Fibroblast of peridontal ligament (primary cell): ENCODE data around the gene ARSB.
A peak's percentile ranks its signal among the peaks of the same experiment; 100 is the strongest.
"Not testable (repeated sequence)": the region's sequence is repeated elsewhere in the genome, so short reads cannot be mapped to it uniquely, and the experiment has no call there.

ENCODE experiments used
- DNase-seq: peaks from one replicate; pipeline ENCODE4 v3.0.0-alpha.2; 2010; ENCODE audit errors: extremely low read depth

Gene ARSB

GRCh38 chr5:78953092-78953800 is 31.9 kb downstream of the ARSB start:
- peak; percentile 79 for DNase-seq

GRCh38 chr5:78930721-78931120 is 54.4 kb downstream of the ARSB start:
- DNase-seq = peak; percentile 81

GRCh38 chr5:78929833-78930232 is 55.3 kb downstream of the ARSB start:
- no peak for DNase-seq

- peak; percentile 29 for DNase-seq
These were observed 57.3 kb downstream of the ARSB start for GRCh38 chr5:78927657-78928282.

GRCh38 chr5:78926252-78926651 is 58.9 kb downstream of the ARSB start:
- peak; percentile 27 for DNase-seq

GRCh38 chr5:78925129-78925876 is 59.8 kb downstream of the ARSB start:
- no peak for DNase-seq

GRCh38 chr5:78923622-78923970 is 61.5 kb downstream of the ARSB start:
- DNase-seq = no peak

- no peak for DNase-seq
These were observed 62.1 kb downstream of the ARSB start for GRCh38 chr5:78922879-78923621.

GRCh38 chr5:78920604-78921003 is 64.5 kb downstream of the ARSB start:
- peak; percentile 79 for DNase-seq

- DNase-seq = no peak
These were observed 65.3 kb downstream of the ARSB start for GRCh38 chr5:78919796-78920195.

GRCh38 chr5:78916044-78916443 is 69.1 kb downstream of the ARSB start:
- no peak for DNase-seq

GRCh38 chr5:78915170-78915569 is 69.9 kb downstream of the ARSB start:
- no peak for DNase-seq

- no peak for DNase-seq
These were observed 72.3 kb downstream of the ARSB start for GRCh38 chr5:78912811-78913210.

GRCh38 chr5:78912085-78912771 is 72.9 kb downstream of the ARSB start:
- peak; percentile 48 for DNase-seq

- DNase-seq = not testable (repeated sequence)
These were observed 75.7 kb downstream of the ARSB start for GRCh38 chr5:78909224-78909983.

- DNase-seq = peak; percentile 89
These were observed 76.7 kb downstream of the ARSB start for GRCh38 chr5:78908173-78909061.

- DNase-seq = peak; percentile 98
These were observed 77.7 kb downstream of the ARSB start for GRCh38 chr5:78907255-78907891.

- peak; percentile 53 for DNase-seq
These were observed 79.8 kb downstream of the ARSB start for GRCh38 chr5:78905084-78905938.
